Left ventricle myocardium inferior (tissue), 1 donor: Measurements from ENCODE around the gene LSMEM2. TPM values are rescaled to one million over a fixed set of nuclear protein-coding genes. Genes with fewer than 3 reads are reported as not detected.

Experiments
- DNase-seq: peaks from one replicate; pipeline ENCODE4 v3.0.0-alpha.2; 2020
- H3K27ac ChIP-seq: fragments of 200-600 bp; replicated peaks from 2 replicates; pipeline ENCODE4 v1.8.0; 2021
- H3K27me3 ChIP-seq: fragments of 200-600 bp; 2 replicates; pipeline ENCODE4 v1.8.0; 2021; ENCODE audit warnings: low read depth
- H3K36me3 ChIP-seq: fragments of 200-600 bp; 2 replicates; pipeline ENCODE4 v1.8.0; 2021
- H3K4me1 ChIP-seq: fragments of 200-600 bp; 2 replicates; pipeline ENCODE4 v1.8.0; 2021
- H3K4me3 ChIP-seq: fragments of 200-600 bp; 2 replicates; pipeline ENCODE4 v1.8.0; 2021; ENCODE audit warnings: mild to moderate bottlenecking, moderate library complexity
- H3K9me3 ChIP-seq: fragments of 200-600 bp; replicated peaks from 2 replicates; pipeline ENCODE4 v1.8.0; 2021
- CTCF ChIP-seq: fragments of 200-600 bp; IDR thresholded peaks from 2 replicates; pipeline ENCODE4 v1.8.0; 2021; ENCODE audit warnings: antibody characterized with exemption, mild to moderate bottlenecking, borderline replicate concordance
- intact Hi-C: fragments of 100-400 bp; cut with micrococcal nuclease; formaldehyde crosslinking; loops from one replicate; pipeline ENCODE4 v1.11.0; 2022
- total RNA-seq: library from RNA; stranded (reverse); fragmentation: NEBNext Ultra II Directional; extraction: Animal tissue kit (Norgen Biotek cat#: 25700); gene quantifications from one replicate; pipeline ENCODE4 v1.2.1, GENCODE V29; 2021
- donor health status: DM: no; HTN: yes; CAD: no; lungs with severe emphysema.

LSMEM2 gene
- total RNA-seq, 1 donor from 2014 or later = 27.7 TPM

- intact Hi-C loops = loop anchor here (5.0 to 10.0 kb wide), 2 partner anchors 46 to 78 kb away; partner anchors contain the start of gene GNAT1
- Histone ChIP-seq H3K4me3 (peak overlapping the region; percentile 55), H3K27me3 (peaks cover 31% of the 10 kb centered on the region), H3K27ac (peak overlapping the region; percentile 12), H3K9me3 (no peaks in the 10 kb centered on the region), H3K4me1 (peaks cover 57% of the 10 kb centered on the region), H3K36me3 (no peaks in the 10 kb centered on the region)
- peak; percentile 85 for DNase-seq
- peak; percentile 97 for TF ChIP-seq CTCF
These were observed 5.8 kb upstream of the LSMEM2 start for GRCh38 chr3:50272911-50273688.

GRCh38 chr3:50273689-50274065, 5.2 kb upstream of the LSMEM2 start:
- H3K4me1 ChIP-seq = peaks cover 57% of the 10 kb centered on the region

GRCh38 chr3:50274371-50275104, 4.3 kb upstream of the LSMEM2 start:
- H3K4me1 ChIP-seq = peaks cover 57% of the 10 kb centered on the region
- peak; percentile 78 for TF ChIP-seq CTCF
- no peaks in the 10 kb centered on the region for H3K9me3 ChIP-seq
- peak overlapping the region; percentile 55 for H3K4me3 ChIP-seq
- no peak overlapping the region for H3K27ac ChIP-seq
- peak; percentile 63 for DNase-seq
- intact Hi-C loops = loop anchor here (5.0 to 10.0 kb wide), 2 partner anchors 47 to 80 kb away; partner anchors contain the start of gene GNAT1
- no peaks in the 10 kb centered on the region for H3K36me3 ChIP-seq
- peaks cover 31% of the 10 kb centered on the region for H3K27me3 ChIP-seq

More at GRCh38 chr3:50273689-50274065, 5.2 kb upstream of the LSMEM2 start:
- no peak for TF ChIP-seq CTCF
- H3K36me3 ChIP-seq = no peaks in the 10 kb centered on the region
- H3K4me3 ChIP-seq = peak overlapping the region; percentile 55
- no peaks in the 10 kb centered on the region for H3K9me3 ChIP-seq
- intact Hi-C loops = loop anchor here (5.0 to 10.0 kb wide), 2 partner anchors 46 to 79 kb away; partner anchors contain the start of gene GNAT1
- no peak for DNase-seq
- H3K27me3 ChIP-seq = peaks cover 31% of the 10 kb centered on the region
- H3K27ac ChIP-seq = no peak overlapping the region

GRCh38 chr3:50275141-50275995, 3.5 kb upstream of the LSMEM2 start:
- no peak overlapping the region for H3K27ac ChIP-seq
- peaks cover 59% of the 10 kb centered on the region for H3K4me1 ChIP-seq
- H3K27me3 ChIP-seq = peaks cover 31% of the 10 kb centered on the region
- no peak for DNase-seq
- no peaks in the 10 kb centered on the region for H3K36me3 ChIP-seq
- intact Hi-C loops = loop anchor here (10.0 kb wide), 1 partner anchor 81 kb away; the partner anchor contains the start of gene GNAT1
- no peak overlapping the region for H3K4me3 ChIP-seq
- no peak for TF ChIP-seq CTCF
- H3K9me3 ChIP-seq = no peaks in the 10 kb centered on the region
